GM10248 (cell line): ENCODE measurements around the gene PEX5L.

ENCODE experiments used
- CTCF ChIA-PET: fragments of 300-600 bp; sonication (Branson Sonifier 250); formaldehyde crosslinking; extraction: SDS; loops from one replicate; lab custom pipeline; 2021; ENCODE audit warnings: antibody characterized with exemption; lab: Yijun Ruan, JAX
- POLR2A ChIA-PET: fragments of 350-650 bp; sonication (Branson Sonifier 250); formaldehyde crosslinking; extraction: SDS; loops from one replicate; lab custom pipeline; 2020; ENCODE audit warnings: antibody characterized with exemption; lab: Yijun Ruan, JAX
- DNase-seq: peaks from one replicate; pipeline ENCODE4 v3.0.0; 2012; ENCODE audit errors: extremely low spot score
- CTCF ChIP-seq: IDR thresholded peaks from 2 replicates; pipeline ENCODE4 v1.5.1; 2012; ENCODE audit warnings: mild to moderate bottlenecking, low read depth; ENCODE audit errors: extremely low read depth, missing control alignments, control extremely low read depth

Gene PEX5L

GRCh38 chr3:179819379-179819778 is 217.4 kb downstream of the PEX5L start:
- no peak for DNase-seq
- CTCF ChIA-PET: interaction anchor here (0.7 to 3.5 kb wide), 5 partner anchors 8 to 111 kb away, joined by 3 to 23 read pairs (median 4); no protein-coding TSS in a partner anchor
- TF ChIP-seq CTCF: no peak
- POLR2A ChIA-PET: no interaction called here

DNA sequence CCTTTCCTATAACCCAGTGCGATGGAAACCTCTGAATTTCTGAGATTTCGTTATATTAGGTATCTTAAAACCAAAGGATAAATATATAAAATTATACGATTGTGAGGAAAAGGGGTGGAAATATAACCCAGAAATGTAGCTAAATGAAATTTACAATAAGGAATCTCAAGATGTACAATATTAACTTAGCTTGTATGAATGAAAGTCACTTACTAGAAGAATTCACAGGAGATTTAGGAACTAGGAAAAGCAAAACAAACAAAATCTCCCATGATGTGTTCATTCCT is 224.7 kb downstream of the PEX5L start:
- POLR2A ChIA-PET: no interaction called here
- DNase-seq: no peak
- CTCF ChIA-PET: interaction anchor here (0.8 to 2.4 kb wide), 23 partner anchors 9 to 651 kb away, joined by 3 to 23 read pairs (median 4); no protein-coding TSS in a partner anchor
- no peak for TF ChIP-seq CTCF

- CTCF ChIA-PET: interaction anchor here (0.6 to 2.4 kb wide), 29 partner anchors 9 to 796 kb away, joined by 3 to 23 read pairs (median 4); no protein-coding TSS in a partner anchor
- POLR2A ChIA-PET: no interaction called here
- DNase-seq: peak; percentile 64
- TF ChIP-seq CTCF: peak; percentile 64
Measured at GRCh38 chr3:179811321-179812095, 225.2 kb downstream of the PEX5L start.

GRCh38 chr3:179809639-179810038 is 227.1 kb downstream of the PEX5L start:
- TF ChIP-seq CTCF: no peak
- ChIA-PET POLR2A (no interaction called here), CTCF (interaction anchor here (2.0 kb wide), 1 partner anchor 43 kb away, joined by 5 read pairs; no protein-coding TSS in a partner anchor)
- DNase-seq: no peak

- POLR2A ChIA-PET: no interaction called here
- CTCF ChIA-PET: no interaction called here
- DNase-seq: no peak
- TF ChIP-seq CTCF: no peak
Measured at GRCh38 chr3:179807588-179807987, 229.1 kb downstream of the PEX5L start.

GRCh38 chr3:179806177-179806576 is 230.6 kb downstream of the PEX5L start:
- DNase-seq: no peak
- CTCF ChIA-PET: interaction anchor here (1.1 kb wide), 1 partner anchor 33 kb away, joined by 3 read pairs; no protein-coding TSS in a partner anchor
- TF ChIP-seq CTCF: no peak
- POLR2A ChIA-PET: no interaction called here
